ENCODE data around the gene FGF14.

DNA sequence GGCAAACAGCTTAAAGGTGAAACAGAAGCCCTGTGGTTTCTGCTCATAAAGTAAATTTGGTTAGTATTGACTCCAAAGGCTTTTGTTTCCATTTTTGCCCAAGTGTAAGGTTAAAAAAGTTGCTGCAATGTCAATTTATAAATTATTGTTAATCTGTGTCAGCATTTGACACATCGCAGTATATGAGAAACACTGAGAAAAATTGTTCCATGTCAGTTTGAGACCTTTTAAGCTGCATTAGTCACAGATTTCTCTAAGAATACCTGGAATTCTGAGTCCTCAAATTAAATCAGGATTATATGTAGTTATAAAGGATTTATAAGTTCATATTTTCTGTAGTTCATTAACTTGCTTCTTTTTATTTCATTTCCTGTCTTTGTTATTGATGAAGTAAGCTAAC is 78.8 kb downstream of the FGF14 start:
- TF ChIP-seq, protein P1, sequence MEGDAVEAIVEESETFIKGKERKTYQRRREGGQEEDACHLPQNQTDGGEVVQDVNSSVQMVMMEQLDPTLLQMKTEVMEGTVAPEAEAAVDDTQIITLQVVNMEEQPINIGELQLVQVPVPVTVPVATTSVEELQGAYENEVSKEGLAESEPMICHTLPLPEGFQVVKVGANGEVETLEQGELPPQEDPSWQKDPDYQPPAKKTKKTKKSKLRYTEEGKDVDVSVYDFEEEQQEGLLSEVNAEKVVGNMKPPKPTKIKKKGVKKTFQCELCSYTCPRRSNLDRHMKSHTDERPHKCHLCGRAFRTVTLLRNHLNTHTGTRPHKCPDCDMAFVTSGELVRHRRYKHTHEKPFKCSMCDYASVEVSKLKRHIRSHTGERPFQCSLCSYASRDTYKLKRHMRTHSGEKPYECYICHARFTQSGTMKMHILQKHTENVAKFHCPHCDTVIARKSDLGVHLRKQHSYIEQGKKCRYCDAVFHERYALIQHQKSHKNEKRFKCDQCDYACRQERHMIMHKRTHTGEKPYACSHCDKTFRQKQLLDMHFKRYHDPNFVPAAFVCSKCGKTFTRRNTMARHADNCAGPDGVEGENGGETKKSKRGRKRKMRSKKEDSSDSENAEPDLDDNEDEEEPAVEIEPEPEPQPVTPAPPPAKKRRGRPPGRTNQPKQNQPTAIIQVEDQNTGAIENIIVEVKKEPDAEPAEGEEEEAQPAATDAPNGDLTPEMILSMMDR (IDR thresholded peaks at IDR 0.05; ENCODE audit: low read depth, low read length, poor library complexity, severe bottlenecking), result no peak
- no peak for TF ChIP-seq EZH2phosphoT487 (IDR thresholded peaks at IDR 0.05; ENCODE audit: borderline replicate concordance, low read length)

Data from DOHH2 (cell line).